DOHH2 (cell line): ENCODE results near the gene SH3PXD2A.
"Not testable (repeated sequence)": the region's sequence is repeated elsewhere in the genome, so short reads cannot be mapped to it uniquely, and the experiment has no call there.

ENCODE experiments used
- H3F3A ChIP-seq: fragments of 200-600 bp; sonication (generic), shearing (Covaris generic); 2 replicates; pipeline ENCODE4 v1.6.0; 2016; ENCODE audit warnings: antibody characterized with exemption, mild to moderate bottlenecking; ENCODE audit not compliant: control insufficient read depth, insufficient read depth
- H3K27ac ChIP-seq: fragments of 200-600 bp; sonication (generic); 2 replicates; pipeline ENCODE4 v1.5.1; 2014; ENCODE audit warnings: low read depth, mild to moderate bottlenecking, low read length, moderate library complexity
- H3K27me3 ChIP-seq: fragments of 200-600 bp; sonication (generic); 2 replicates; pipeline ENCODE4 v1.6.1; 2014; ENCODE audit warnings: mild to moderate bottlenecking, low read length, mixed read lengths; ENCODE audit not compliant: control insufficient read depth
- H3K36me3 ChIP-seq: fragments of 200-600 bp; sonication (generic); 2 replicates; pipeline ENCODE4 v1.6.1; 2014; ENCODE audit warnings: mild to moderate bottlenecking, low read length, moderate library complexity, mixed read lengths; ENCODE audit not compliant: control insufficient read depth
- H3K4me1 ChIP-seq: fragments of 200-600 bp; sonication (generic); 2 replicates; pipeline ENCODE4 v1.6.1; 2014; ENCODE audit warnings: mild to moderate bottlenecking, low read length, mixed read lengths; ENCODE audit not compliant: control insufficient read depth
- H3K4me2 ChIP-seq: fragments of 200-600 bp; sonication (generic); 2 replicates; pipeline ENCODE4 v1.6.0; 2014; ENCODE audit warnings: mild to moderate bottlenecking, low read length, moderate library complexity
- H3K4me3 ChIP-seq: fragments of 200-600 bp; sonication (generic); 2 replicates; pipeline ENCODE4 v1.5.1; 2014; ENCODE audit warnings: mild to moderate bottlenecking, low read length, mixed read lengths
- H3K79me2 ChIP-seq: fragments of 200-600 bp; sonication (generic); 2 replicates; pipeline ENCODE4 v1.6.1; 2014; ENCODE audit warnings: mild to moderate bottlenecking, low read length, mixed read lengths; ENCODE audit not compliant: control insufficient read depth
- H3K9me2 ChIP-seq: fragments of 200-600 bp; sonication (generic); replicated peaks from 2 replicates; pipeline ENCODE4 v1.6.1; 2014; ENCODE audit warnings: mild to moderate bottlenecking, low read length, mixed read lengths; ENCODE audit not compliant: control insufficient read depth
- H3K9me3 ChIP-seq: fragments of 200-600 bp; sonication (generic); 2 replicates; pipeline ENCODE4 v1.6.1; 2014; ENCODE audit warnings: antibody characterized with exemption, low read length, mixed read lengths; ENCODE audit not compliant: control insufficient read depth, insufficient read depth
- H4K20me1 ChIP-seq: fragments of 200-600 bp; sonication (generic); 2 replicates; pipeline ENCODE4 v1.6.0; 2014; ENCODE audit warnings: low read depth, mild to moderate bottlenecking, antibody characterized with exemption, low read length, moderate library complexity; ENCODE audit not compliant: control insufficient read depth, insufficient read depth
- EZH2phosphoT487 ChIP-seq: fragments of 200-600 bp; sonication (generic); IDR thresholded peaks from 2 replicates; pipeline ENCODE4 v1.6.1; 2017; ENCODE audit warnings: borderline replicate concordance, mild to moderate bottlenecking, antibody characterized with exemption, low read length, moderate library complexity, mixed read lengths
- TF ChIP-seq, protein P1 (sequence below): fragments of 200-600 bp; sonication (generic); IDR thresholded peaks from one replicate; pipeline ENCODE4 v1.5.1; 2014; ENCODE audit warnings: antibody characterized with exemption, mild to moderate bottlenecking, low read depth, low read length; ENCODE audit not compliant: poor library complexity, severe bottlenecking

SH3PXD2A gene

GRCh38 chr10:103776878-103777591 lies 78.3 kb downstream of the SH3PXD2A start:
- no peak overlapping the region for H3K27ac ChIP-seq
- H3F3A ChIP-seq: no peaks in the 10 kb centered on the region
- H3K4me3 ChIP-seq: no peak overlapping the region
- H3K79me2 ChIP-seq: no peaks in the 10 kb centered on the region
- peaks cover 14% of the 10 kb centered on the region for H3K4me1 ChIP-seq
- TF ChIP-seq, protein P1, sequence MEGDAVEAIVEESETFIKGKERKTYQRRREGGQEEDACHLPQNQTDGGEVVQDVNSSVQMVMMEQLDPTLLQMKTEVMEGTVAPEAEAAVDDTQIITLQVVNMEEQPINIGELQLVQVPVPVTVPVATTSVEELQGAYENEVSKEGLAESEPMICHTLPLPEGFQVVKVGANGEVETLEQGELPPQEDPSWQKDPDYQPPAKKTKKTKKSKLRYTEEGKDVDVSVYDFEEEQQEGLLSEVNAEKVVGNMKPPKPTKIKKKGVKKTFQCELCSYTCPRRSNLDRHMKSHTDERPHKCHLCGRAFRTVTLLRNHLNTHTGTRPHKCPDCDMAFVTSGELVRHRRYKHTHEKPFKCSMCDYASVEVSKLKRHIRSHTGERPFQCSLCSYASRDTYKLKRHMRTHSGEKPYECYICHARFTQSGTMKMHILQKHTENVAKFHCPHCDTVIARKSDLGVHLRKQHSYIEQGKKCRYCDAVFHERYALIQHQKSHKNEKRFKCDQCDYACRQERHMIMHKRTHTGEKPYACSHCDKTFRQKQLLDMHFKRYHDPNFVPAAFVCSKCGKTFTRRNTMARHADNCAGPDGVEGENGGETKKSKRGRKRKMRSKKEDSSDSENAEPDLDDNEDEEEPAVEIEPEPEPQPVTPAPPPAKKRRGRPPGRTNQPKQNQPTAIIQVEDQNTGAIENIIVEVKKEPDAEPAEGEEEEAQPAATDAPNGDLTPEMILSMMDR: no peak
- TF ChIP-seq EZH2phosphoT487: no peak
- no peaks in the 10 kb centered on the region for H3K36me3 ChIP-seq
- H3K27me3 ChIP-seq: peaks cover 26% of the 10 kb centered on the region
- H4K20me1 ChIP-seq: no peaks in the 10 kb centered on the region
- no peaks in the 10 kb centered on the region for H3K9me2 ChIP-seq
- no peaks in the 10 kb centered on the region for H3K9me3 ChIP-seq
- no peak overlapping the region for H3K4me2 ChIP-seq

GRCh38 chr10:103775776-103776175 lies 79.6 kb downstream of the SH3PXD2A start:
- Histone ChIP-seq H3F3A (no peaks in the 10 kb centered on the region), H3K79me2 (no peaks in the 10 kb centered on the region), H3K27me3 (peaks cover 16% of the 10 kb centered on the region), H4K20me1 (no peaks in the 10 kb centered on the region), H3K9me2 (no peaks in the 10 kb centered on the region), H3K4me3 (no peak overlapping the region), H3K9me3 (no peaks in the 10 kb centered on the region), H3K4me2 (no peak overlapping the region), H3K4me1 (peaks cover 26% of the 10 kb centered on the region), H3K36me3 (no peaks in the 10 kb centered on the region), H3K27ac (no peak overlapping the region)
- TF ChIP-seq, protein P1: no peak
- no peak for TF ChIP-seq EZH2phosphoT487

DNA sequence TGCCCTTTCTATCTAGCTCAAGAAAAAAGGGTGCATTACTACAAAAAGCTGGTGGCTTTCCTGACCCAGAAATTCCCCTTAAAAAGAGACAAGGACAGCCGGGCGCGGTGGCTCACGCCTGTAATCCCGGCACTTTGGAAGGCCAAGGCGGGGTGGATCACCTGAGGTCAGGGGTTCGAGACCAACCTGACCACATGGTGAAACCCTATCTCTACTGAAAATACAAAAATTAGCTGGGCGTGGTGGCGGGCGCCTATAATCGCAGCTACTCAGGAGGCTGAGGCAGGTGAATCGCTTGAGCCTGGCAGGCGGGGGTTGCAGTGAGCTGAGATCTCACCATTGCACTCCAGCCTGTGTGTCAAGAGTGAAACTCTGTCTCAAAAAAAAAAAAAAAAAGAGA lies 82.5 kb downstream of the SH3PXD2A start:
- Histone ChIP-seq H3K4me2 (peak overlapping the region; percentile 80), H3K27ac (peak overlapping the region; percentile 53)
- not testable (repeated sequence) for H3K9me3 ChIP-seq

GRCh38 chr10:103772096-103772845 lies 83.1 kb downstream of the SH3PXD2A start:
- H3K4me3 ChIP-seq: peak overlapping the region; percentile 66
- H3K27me3 ChIP-seq: peaks cover 3% of the 10 kb centered on the region; the same call in 1 of the 2 replicates
- H3K9me3 ChIP-seq: no peaks in the 10 kb centered on the region
- H3K4me2 ChIP-seq: peak overlapping the region; percentile 80
- peaks cover 45% of the 10 kb centered on the region for H3K4me1 ChIP-seq
- H3F3A ChIP-seq: no peaks in the 10 kb centered on the region; the same call in 1 of the 2 replicates
- no peaks in the 10 kb centered on the region for H3K79me2 ChIP-seq
- no peaks in the 10 kb centered on the region for H4K20me1 ChIP-seq
- TF ChIP-seq EZH2phosphoT487: no peak
- TF ChIP-seq, protein P1: no peak
- no peaks in the 10 kb centered on the region for H3K9me2 ChIP-seq
- H3K27ac ChIP-seq: peak overlapping the region; percentile 53
- H3K36me3 ChIP-seq: no peaks in the 10 kb centered on the region

More for the DNA sequence above, 82.5 kb downstream of the SH3PXD2A start:
- not testable (repeated sequence) for H3K36me3 ChIP-seq, H3K79me2 ChIP-seq, H3F3A ChIP-seq, H3K9me2 ChIP-seq, H4K20me1 ChIP-seq, H3K27me3 ChIP-seq
- Histone ChIP-seq H3K4me3 (peak overlapping the region; percentile 66), H3K4me1 (peaks cover 45% of the 10 kb centered on the region)
